NCI-H1092 (cell line): ENCODE results near the gene RAB22A.
"Not testable (repeated sequence)": the region's sequence is repeated elsewhere in the genome, so short reads cannot be mapped to it uniquely, and the experiment has no call there.

Experiments used
- DNase-seq: peaks from one replicate; lab custom pipeline; 2025; lab: John Stamatoyannopoulos, UW

RAB22A gene

DNA sequence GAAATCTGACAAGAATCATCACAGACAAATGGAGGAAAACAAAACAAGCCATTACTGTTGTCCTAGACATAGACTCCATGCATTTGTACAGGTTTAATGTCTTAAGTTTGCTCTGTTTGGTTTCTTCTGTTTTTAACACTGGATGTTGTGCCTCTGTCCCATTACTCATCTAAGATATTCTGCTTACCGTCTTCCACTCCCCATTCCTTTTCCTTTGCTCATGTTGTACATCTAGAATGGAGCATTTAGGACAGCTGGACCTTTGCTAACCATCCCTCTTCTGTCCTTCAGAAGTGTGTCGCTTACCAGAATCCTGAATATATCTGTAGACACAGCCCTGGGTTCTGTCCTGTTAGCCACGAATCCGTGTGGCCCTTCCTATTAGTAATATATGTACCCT is 35.2 kb downstream of the RAB22A start:
- DNase-seq: no peak

DNA sequence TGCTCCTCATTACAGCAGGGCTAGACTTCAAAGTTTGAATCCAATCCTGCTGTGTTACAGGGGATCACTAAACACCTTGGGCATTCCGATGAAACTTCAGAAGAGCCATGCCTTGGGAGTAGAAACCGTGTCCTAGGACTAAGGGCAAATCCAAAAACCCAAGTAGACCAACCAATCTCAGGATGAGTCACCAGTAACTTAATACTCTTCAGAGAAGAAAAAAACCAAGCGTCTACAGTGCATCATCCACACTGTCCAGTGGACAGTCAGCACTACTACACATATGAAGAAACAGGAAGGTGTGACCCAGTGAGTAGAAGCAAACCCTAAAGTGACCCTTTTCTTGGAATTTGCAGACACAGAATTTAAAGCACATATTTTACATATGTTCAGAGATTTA is 40.1 kb downstream of the RAB22A start:
- no peak for DNase-seq

DNA sequence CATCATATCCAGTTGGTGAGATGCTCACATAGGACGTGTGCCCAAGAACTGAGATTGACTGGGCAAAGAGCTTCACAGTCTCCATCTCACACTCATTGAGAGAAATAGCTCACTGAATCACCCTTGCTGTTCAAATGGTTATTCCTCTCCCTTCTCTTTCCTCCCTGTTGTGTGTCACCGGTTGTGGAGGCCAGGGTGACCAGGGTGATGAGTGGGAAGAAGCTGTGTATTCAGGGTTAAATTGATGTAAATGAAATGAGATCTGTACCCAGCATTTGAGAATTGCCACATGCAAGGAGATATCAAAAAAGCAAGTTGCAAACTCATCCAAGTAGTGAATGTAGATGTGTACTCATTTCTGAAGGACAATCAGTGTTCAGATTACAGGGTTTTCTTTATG is 43.0 kb downstream of the RAB22A start:
- DNase-seq: no peak

DNA sequence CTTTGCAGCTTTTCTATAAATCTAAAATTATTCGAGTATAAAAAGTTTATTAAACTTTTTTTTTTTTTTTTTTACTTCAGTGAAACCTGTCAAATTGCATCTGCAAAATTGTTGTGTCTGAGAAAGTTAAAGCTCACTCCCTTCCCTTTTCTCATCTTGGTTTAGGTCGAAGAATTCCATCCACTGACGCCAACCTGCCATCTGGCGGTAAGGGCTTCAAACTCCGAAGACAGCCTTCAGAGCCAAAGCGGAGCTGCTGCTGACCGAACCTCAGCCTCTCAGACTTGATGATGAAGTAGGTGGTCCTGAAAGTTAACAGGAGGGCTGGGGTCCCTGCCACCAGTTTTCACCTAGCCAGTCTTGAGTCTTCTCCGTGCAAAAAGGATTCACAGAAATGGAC is 49.9 kb downstream of the RAB22A start:
- DNase-seq: no peak

DNA sequence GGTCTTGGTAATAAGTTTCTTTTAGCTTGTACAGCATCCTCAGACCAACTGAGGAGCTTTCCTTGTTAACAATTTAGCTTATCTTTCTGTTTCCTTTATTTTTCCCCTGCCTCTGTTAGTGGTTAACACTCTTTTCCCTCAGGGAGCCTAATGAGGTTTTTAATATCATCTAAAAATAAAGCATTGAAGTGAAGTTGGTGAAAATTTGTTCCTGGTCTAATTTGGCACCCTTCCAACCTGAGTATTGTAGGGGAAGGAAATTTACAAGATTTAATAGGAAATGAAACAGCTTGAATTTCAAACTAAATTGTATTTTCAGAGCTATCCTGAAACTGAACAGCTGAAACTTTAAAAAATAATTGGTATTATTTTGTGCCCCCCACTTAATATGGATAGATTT is 51.4 kb downstream of the RAB22A start:
- no peak for DNase-seq

DNA sequence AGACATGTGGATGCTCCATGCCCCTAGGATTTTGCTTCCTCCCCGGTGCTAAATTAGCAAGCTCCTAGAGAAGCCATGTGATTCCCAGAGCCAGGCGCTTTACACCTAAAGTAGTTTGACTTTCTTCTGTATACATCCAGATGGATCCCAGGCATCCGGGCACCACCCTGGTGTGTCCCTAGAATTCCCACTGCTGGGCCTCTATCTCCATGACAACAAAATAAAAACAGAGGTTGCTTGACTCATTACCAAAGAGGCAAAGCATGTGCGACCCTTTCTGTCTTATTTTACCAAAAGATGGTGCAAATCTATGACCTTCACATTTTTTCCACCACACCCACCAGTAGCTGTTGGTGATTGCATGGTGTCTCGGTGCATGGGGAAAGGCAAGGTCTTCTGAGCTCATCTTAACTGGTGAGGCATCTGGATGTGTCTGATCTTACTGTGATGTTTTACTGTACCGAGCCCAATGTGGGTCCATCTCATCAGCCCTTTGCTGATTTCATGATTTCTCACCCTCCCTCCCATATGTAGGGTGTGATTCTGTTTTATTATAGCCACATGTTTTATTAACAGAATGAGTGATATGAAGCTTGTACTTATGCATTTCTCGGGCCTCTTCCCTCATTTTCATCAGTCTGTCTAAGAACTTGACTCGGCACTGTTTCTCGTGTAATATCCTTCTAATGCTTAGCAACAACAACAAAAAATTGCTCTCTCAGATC is 52.1 kb downstream of the RAB22A start:
- DNase-seq: no peak

DNA sequence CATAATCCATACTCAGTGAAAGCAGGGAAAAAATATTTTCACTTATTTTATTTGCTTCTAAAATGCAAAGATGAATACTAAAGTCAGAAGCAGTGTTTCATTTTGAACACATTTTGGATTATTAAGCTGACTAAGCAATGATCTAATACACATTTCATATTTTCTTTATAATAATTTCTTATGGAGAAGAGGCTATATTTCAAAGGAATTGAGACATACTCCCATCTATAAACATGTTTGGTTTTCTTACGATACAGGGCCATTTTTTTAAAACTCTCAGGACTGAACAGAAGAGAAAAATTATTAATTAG is 52.6 kb downstream of the RAB22A start:
- no peak for DNase-seq

DNA sequence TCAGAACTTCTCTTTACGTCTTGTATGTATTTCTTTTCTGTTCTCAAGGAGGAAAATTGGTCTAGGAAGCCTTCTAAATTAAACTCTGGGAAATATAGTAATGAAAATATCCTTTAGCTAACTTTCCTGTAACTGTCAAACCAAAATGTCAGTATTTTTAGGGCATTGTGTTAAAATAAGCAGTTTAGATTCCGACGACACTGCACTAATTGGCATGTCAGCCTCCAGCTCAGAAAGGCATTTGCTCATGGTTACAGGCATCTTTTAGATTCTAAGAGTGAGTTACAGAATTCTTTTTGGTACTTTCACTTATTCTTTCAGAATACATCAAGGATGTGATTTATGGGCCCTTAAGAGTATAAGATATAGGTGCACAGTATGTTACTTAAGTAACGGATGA is 53.5 kb downstream of the RAB22A start:
- no peak for DNase-seq

DNA sequence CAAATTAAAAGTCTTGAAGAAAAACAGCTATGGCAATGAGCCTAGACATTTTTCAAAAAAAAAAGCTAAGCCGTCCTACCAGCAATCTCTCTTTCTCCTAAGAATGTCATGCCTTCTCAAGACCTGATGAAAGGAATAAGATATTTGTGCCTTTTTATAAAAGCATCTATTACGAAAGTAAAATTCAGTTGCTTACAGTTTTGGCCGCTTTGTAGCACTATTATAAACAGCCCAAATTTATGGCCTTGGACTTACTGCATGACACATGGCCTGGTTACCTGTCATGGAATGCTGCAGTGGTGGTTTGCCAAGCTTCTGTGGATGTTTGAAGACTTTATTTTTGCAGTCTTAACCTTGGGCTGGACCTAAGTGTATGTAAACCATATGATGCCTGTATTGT is 57.4 kb downstream of the RAB22A start:
- DNase-seq: no peak

DNA sequence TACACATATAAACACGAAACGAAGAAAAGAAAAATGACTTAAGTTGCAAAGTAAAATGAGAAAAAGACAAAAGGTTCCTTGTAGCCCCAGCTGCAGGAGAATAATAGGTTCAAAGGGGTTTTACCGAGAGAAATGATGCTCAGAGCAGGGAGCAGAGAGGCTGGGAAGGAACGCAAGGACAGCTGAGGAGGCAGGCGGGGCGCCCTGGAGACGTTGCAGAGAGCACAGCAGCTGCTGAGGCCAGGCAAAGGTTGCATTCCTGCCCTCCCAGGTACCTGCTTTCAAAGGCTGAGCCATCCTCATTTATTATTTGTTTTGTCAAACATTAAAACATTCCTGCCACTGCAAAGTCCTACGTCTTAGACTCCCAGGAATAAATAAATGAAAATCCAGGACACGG is 63.3 kb downstream of the RAB22A start:
- no peak for DNase-seq

DNA sequence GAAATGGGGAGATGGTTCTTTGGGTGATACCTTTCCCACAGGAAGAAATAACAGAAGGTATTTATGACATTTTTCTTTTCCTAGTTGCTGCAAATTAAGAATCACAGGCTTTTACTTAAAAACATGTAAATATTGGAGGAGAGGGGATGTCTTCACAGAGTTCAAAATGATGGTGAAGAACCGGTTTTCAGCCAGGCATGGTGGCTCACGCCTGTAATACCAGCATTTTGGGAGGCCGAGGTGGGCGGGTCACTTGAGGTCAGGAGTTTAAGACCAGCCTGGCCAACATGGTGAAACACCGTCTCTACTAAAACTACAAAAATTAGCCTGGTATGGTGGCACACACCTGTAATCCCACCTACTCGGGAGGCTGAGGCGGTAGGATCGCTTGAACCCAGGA is 63.8 kb downstream of the RAB22A start:
- not testable (repeated sequence) for DNase-seq

DNA sequence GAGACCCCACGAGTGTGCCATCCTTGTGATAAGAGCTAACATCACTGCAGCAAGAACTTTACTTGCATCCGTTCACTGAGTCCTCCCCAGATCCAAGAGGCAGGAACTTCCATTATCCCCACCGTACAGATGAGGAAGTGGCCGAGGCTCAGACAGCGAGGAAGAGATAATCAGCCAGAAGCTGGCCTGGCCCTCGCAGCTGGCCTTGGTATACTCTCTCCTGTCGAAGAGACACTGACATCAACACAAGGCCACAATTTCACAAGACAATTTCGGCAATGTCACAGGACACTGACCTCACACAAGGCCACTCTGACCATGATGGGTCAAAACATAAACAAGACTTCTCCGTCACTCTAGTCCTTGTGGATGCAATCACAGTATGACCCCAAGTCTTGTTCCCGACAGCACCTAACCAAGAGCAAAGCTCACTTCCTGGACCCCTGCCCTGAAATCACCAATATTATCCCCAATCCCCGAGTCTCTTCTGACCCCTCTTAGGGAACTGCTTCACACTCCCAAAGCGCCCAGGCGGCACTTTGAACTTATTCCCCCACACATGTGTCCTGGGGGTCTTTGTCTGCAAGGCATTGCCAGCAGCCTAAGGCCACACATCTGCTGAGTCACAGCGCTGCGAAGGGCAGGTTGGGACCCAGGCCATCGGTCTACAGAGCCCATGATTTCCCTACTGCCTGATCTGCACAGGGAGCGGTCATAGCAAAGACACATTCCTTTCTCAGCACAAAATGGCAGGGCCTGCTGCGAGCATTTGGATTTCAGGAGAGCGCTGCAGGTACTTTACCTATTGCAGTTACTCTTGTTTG is 64.7 kb downstream of the RAB22A start:
- no peak for DNase-seq

DNA sequence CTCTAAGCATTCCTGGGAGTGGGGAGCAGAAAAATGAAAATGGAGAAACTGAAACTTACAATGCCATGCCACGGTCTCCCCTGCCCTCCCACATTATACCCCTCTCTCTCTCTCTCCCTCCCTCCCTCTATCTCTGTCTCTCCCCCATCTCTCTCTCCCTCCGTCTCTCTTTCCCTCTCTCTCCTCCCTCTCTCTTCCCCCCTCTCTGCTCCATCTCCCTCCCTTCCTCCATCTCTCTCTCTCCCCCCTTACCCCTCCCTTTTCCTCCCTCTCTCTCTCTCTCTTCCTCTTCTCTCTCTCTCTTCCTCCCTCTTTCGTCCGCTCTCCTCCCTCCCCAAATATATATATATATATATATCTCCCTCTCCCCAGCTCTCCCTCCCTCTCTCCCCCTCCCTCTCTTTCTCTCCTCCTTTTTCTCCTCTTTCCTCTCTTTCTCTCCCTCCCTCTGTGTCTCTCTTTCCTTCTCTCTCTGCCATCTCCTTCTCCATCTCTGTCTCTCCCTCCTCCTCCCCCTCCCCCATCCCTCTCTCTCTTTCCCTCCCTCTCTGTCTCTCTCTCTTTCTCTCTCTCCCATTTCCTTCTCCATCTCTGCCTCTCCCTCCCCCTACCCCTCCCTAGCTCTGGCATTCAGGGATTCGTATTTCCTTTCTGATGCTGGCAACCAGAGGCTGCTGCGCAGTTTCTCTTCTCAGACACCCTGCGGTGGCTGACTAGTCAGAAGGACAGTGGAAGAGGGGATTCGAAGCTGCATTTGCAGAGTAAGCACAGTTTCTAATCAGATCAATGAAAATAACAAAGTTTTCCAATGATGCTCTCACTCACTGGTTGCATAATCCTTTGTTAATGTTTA is 65.6 kb downstream of the RAB22A start:
- DNase-seq: no peak

DNA sequence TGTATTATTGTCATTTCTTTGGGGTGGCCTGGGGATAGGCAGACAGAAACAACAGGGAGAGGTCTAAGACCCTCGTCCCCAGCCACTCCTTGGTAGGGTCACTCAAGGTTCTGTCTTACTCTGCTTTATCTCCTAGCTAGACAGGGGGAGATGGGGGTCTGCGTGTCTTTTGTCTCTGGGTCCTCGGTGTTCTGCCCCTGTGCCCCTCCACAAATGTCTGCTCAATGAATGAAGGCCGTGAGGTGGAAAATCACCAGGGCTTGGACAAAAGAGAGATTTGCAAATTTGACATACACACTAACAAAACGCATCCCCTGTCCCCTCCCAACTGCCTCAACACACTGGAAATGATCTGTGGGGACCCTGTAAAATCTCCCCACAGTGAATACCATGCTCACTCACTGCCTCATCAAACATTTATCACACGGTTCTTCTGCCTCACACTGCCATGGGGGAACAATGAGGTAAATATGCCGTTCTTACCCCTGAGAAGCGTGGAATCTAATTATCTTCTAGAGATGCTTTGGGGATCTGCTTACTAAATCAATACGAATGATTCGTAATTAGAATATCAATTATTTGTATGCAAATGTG is 66.3 kb downstream of the RAB22A start:
- DNase-seq: no peak

DNA sequence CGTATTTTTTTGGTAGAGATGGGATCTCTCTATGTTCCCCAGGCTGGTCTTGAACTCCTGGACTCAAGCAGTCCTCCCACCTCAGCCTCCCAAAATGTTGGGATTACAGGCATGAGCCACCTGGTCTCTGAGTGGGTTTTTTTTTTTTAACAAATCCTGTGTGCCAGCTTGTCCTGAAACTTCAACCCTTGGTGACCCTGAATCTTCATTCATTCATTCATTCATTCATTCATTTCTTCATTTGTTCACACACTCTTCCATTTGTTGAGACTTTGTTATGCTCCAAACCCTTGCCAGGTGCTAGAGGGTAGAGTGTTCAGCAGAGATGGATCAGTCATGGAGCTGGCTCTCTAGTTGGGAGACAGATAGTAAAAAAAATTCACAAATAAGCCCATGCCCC is 67.5 kb downstream of the RAB22A start:
- no peak for DNase-seq

DNA sequence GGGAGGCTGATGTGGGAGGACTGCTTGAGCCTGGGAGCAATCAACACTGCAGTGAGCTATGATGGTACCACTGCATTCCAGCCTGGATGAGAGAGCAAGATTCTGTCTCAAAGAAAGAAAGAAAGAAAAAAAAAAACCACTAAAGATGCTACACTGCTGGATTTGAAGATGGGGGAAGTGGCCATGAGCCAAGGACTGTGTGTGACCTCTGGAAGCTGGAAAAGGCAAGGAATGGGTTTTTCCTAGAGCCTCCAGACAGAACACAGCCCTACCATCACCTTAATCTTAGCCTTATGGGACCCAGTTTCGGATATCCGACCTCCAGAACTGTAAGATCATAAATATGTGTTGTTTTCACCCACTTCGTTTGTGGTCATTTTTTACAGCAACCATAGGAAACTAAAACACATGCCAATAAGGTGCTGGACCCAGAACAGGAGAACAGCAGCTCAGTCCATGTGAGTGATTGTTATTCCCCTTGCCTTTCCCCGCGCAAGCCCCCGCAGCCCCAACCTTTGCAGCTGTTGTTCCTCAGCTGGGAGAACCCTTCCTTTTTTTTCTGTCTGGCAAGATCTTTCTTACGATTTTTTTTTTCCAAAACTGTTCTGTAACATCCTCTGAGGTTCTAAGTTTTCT is 68.4 kb downstream of the RAB22A start:
- no peak for DNase-seq

DNA sequence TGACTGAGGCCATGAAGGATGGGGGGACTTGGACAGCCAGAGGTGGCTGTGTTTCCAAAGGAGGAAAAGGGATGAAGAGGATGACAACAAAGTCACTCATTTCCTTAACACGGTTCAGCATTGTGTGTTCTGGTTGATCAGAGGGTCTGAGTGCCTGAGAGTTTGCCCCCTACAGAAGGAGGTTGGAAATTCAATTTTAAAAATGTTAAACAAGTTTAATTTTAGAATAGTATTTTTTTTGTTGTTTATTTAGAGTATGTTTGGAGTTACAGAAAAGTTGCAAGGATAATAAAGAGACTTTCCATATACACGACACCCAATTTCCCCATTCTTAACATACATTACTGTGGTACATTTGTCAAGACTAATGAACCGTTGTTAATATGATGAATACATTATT is 69.2 kb downstream of the RAB22A start:
- DNase-seq: no peak

DNA sequence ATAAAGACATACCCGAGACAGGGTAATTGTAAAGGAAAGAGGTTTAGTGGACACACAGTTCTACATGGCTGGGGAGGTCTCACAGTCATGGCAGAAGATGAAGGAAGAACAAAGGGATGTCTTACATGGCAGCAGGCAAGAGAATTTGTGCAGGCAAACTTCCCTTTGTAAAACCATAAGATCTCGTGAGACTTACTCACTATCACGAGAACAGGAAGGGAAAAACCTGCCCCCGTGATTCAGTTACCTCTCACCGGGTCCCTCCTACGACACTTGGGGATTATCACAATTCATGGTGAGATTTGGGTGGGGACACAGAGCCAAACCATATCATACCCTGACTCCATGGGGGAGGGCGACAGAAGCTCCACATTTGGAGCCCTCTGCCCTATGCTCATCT is 72.1 kb downstream of the RAB22A start:
- no peak for DNase-seq

DNA sequence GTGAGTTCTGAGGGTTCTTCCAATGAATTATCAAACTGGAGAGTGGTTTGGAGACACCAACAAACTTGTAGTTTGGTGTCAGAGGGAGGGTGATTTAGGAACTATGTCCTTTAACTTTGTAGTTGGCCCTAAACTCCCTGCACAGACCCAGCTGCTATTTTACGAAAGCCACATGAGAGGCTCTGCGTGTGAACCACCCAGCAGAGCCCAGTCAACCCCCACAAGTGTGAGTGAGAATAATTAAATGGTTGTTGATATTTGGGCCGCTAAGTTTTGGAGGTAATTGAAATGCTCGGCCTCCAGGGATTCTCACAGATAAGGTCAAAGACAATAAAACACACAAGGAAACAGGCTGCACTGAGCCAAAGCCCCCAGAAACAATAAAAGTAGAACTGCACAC is 72.6 kb downstream of the RAB22A start:
- no peak for DNase-seq

DNA sequence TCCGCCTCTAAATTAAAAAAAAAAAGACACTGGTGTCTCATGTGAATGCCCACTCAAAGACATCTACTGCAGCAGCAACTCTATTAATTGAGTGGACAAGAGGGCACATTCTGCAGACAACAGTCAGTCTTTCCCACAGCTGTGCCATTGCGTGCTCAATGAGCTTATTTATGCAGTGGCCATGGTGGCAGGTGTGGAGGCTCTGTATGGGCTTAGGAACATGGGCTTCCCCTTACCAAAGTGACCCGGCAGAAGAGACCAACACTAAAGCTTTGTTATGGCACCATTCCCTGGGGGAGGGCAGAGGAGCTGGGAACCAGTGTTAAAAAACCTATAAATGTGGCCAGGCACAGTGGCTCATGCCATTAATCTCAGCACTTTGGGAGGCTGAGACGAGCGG is 75.3 kb downstream of the RAB22A start:
- no peak for DNase-seq

DNA sequence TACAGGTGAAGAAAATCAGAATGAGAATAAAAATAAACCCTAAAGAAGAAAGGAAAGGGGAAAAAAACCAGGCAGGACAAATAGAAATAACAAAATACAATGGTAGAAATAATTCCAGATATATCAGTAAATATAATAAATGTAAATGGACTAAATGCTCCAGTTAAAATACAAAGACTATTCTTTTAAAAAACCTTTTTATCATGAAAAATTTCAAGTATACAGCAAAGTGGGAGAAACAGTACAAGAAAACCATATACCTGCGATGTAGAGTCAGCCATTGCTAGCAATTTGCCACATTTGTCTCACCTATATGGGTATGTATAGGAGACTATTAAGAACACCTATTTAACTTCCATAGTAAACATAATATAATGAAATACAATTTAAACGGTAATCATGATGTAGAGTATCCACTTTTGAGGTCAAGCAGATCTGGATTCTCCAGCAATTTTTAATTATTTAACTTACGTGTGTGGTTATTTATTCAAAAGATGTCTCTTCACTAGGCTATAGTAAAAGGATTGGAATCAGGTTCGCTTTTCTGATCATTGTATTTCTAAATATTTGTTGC is 78.6 kb downstream of the RAB22A start:
- no peak for DNase-seq

DNA sequence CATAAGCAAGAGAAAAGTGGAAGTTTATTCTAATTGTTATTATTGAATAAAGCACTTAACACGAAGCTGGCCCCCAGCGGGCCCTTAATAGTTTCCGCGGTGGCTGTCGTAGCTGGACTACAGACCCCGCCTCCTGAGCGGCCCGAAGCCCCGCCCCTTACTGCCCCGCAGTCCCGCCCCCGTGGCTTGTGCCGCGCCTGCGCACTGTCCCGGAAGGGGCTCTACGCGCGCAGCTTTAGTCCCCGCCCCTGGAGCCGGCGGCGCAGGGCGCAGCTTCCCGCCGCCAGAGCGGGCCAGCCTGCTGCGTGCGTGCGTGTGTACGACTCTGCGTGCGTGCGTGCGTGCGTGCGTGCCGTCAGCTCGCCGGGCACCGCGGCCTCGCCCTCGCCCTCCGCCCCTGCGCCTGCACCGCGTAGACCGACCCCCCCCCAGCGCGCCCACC is 79.4 kb downstream of the RAB22A start, which contains the start of gene VAPB:
VAPB (plus strand) TSS at position 348 of the 442 bp plus-strand sequence. CDS start 231 bp downstream, outside the sequence.
- peak; percentile 95 for DNase-seq
